GM10248 (cell line): ENCODE measurements around the gene KLK3.

Experiments
- CTCF ChIA-PET: fragments of 300-600 bp; sonication (Branson Sonifier 250); formaldehyde crosslinking; extraction: SDS; loops from one replicate; lab custom pipeline; 2021; ENCODE audit warnings: antibody characterized with exemption; lab: Yijun Ruan, JAX
- POLR2A ChIA-PET: fragments of 350-650 bp; sonication (Branson Sonifier 250); formaldehyde crosslinking; extraction: SDS; loops from one replicate; lab custom pipeline; 2020; ENCODE audit warnings: antibody characterized with exemption; lab: Yijun Ruan, JAX
- DNase-seq: peaks from one replicate; pipeline ENCODE4 v3.0.0; 2012; ENCODE audit errors: extremely low spot score
- CTCF ChIP-seq: IDR thresholded peaks from 2 replicates; pipeline ENCODE4 v1.5.1; 2012; ENCODE audit warnings: mild to moderate bottlenecking, low read depth; ENCODE audit errors: extremely low read depth, missing control alignments, control extremely low read depth

Gene KLK3

GRCh38 chr19:50843205-50843604 lies 11.5 kb upstream of the KLK3 start:
- POLR2A ChIA-PET = no interaction called here
- TF ChIP-seq CTCF = no peak
- DNase-seq = no peak
- CTCF ChIA-PET = interaction anchor here (0.9 kb wide), 1 partner anchor 88 kb away, joined by 3 read pairs; no protein-coding TSS in a partner anchor

GRCh38 chr19:50843701-50844221 lies 11.0 kb upstream of the KLK3 start:
- DNase-seq = no peak
- CTCF ChIA-PET = interaction anchor here (0.9 kb wide), 1 partner anchor 87 kb away, joined by 3 read pairs; no protein-coding TSS in a partner anchor
- no peak for TF ChIP-seq CTCF
- POLR2A ChIA-PET = no interaction called here

- ChIA-PET POLR2A (no interaction called here), CTCF (interaction anchor here (2.5 kb wide), 1 partner anchor 19 kb away, joined by 6 read pairs; no protein-coding TSS in a partner anchor)
- no peak for TF ChIP-seq CTCF
- DNase-seq = no peak
These were observed 10.3 kb upstream of the KLK3 start for GRCh38 chr19:50844296-50844935.

- ChIA-PET POLR2A (no interaction called here), CTCF (no interaction called here)
- no peak for TF ChIP-seq CTCF
- DNase-seq = no peak
These were observed 4.0 kb upstream of the KLK3 start for GRCh38 chr19:50850738-50851137.

- TF ChIP-seq CTCF = no peak
- no peak for DNase-seq
These were observed 3.1 kb upstream of the KLK3 start for GRCh38 chr19:50851620-50852019.

GRCh38 chr19:50857366-50857765 lies 2.7 kb downstream of the KLK3 start:
- no peak for DNase-seq
- ChIA-PET CTCF (no interaction called here), POLR2A (no interaction called here)
- no peak for TF ChIP-seq CTCF

More at GRCh38 chr19:50851620-50852019, 3.1 kb upstream of the KLK3 start:
- ChIA-PET POLR2A (no interaction called here), CTCF (interaction anchor here (1.0 kb wide), 1 partner anchor 30 kb away, joined by 3 read pairs; no protein-coding TSS in a partner anchor)
